Measurements from ENCODE around the gene COG6. TPM values are rescaled to one million over a fixed set of nuclear protein-coding genes. Genes with fewer than 3 reads are reported as not detected.

COG6 gene
- total RNA-seq (88.8 TPM), polyA plus RNA-seq (13.4 TPM)

GRCh38 chr13:39655569-39656324, at the start of gene COG6:
TSS of gene COG6 (plus strand) at chr13:39655662. CDS start at chr13:39655727, 65 bp downstream.
- WGBS: under 1% methylated on average over 59 of the region's 59 CpGs

GRCh38 chr13:39605677-39606320, 49.7 kb upstream of the COG6 start:
- no peak for DNase-seq (ENCODE audit: extremely low spot score)
- Histone ChIP-seq H3K4me3 (ENCODE audit: low read depth, low read length) (no peak overlapping the region), H3K27ac (ENCODE audit: low read depth) (no peak overlapping the region), H3K36me3 (ENCODE audit: insufficient read depth) (no peaks in the 10 kb centered on the region), H3K4me1 (ENCODE audit: insufficient read depth) (no peaks in the 10 kb centered on the region)
- WGBS: 91% methylated on average over 3 of the region's 3 CpGs

More at GRCh38 chr13:39655569-39656324, at the start of gene COG6:
- peak; percentile 37 for DNase-seq (ENCODE audit: extremely low spot score)
- Histone ChIP-seq H3K27ac (ENCODE audit: low read depth) (no peak within 1 kb of the TSS), H3K4me1 (ENCODE audit: insufficient read depth) (no peaks in the 10 kb centered on the region), H3K36me3 (ENCODE audit: insufficient read depth) (peaks cover 1% of the 10 kb centered on the region), H3K4me3 (ENCODE audit: low read depth, low read length) (peak within 1 kb of the TSS; percentile 74)

GRCh38 chr13:39607876-39608275, 47.6 kb upstream of the COG6 start:
- DNase-seq (ENCODE audit: extremely low spot score): no peak
- Histone ChIP-seq H3K27ac (ENCODE audit: low read depth) (no peak overlapping the region), H3K4me3 (ENCODE audit: low read depth, low read length) (no peak overlapping the region), H3K36me3 (ENCODE audit: insufficient read depth) (no peaks in the 10 kb centered on the region), H3K4me1 (ENCODE audit: insufficient read depth) (no peaks in the 10 kb centered on the region)
- WGBS: 96% methylated on average over 4 of the region's 4 CpGs

GRCh38 chr13:39612023-39612637, 43.3 kb upstream of the COG6 start:
- peak; percentile 29 for DNase-seq (ENCODE audit: extremely low spot score)
- Histone ChIP-seq H3K36me3 (ENCODE audit: insufficient read depth) (no peaks in the 10 kb centered on the region), H3K4me3 (ENCODE audit: low read depth, low read length) (no peak overlapping the region), H3K4me1 (ENCODE audit: insufficient read depth) (no peaks in the 10 kb centered on the region), H3K27ac (ENCODE audit: low read depth) (no peak overlapping the region)
- 48% methylated on average over 5 of the region's 5 CpGs for WGBS

GRCh38 chr13:39616087-39616694, 39.3 kb upstream of the COG6 start:
- peak; percentile 35 for DNase-seq (ENCODE audit: extremely low spot score)
- Histone ChIP-seq H3K4me1 (ENCODE audit: insufficient read depth) (no peaks in the 10 kb centered on the region), H3K27ac (ENCODE audit: low read depth) (no peak overlapping the region), H3K4me3 (ENCODE audit: low read depth, low read length) (no peak overlapping the region), H3K36me3 (ENCODE audit: insufficient read depth) (no peaks in the 10 kb centered on the region)
- 32% methylated on average over 10 of the region's 10 CpGs for WGBS

- 46% methylated on average over 1 of the region's 1 CpG for WGBS
- Histone ChIP-seq H3K36me3 (ENCODE audit: insufficient read depth) (no peaks in the 10 kb centered on the region), H3K27ac (ENCODE audit: low read depth) (no peak overlapping the region), H3K4me1 (ENCODE audit: insufficient read depth) (no peaks in the 10 kb centered on the region), H3K4me3 (ENCODE audit: low read depth, low read length) (no peak overlapping the region)
- no peak for DNase-seq (ENCODE audit: extremely low spot score)
Observed at GRCh38 chr13:39618561-39618960, 36.9 kb upstream of the COG6 start.

- 68% methylated on average over 1 of the region's 1 CpG for WGBS
- no peak for DNase-seq (ENCODE audit: extremely low spot score)
- Histone ChIP-seq H3K4me3 (ENCODE audit: low read depth, low read length) (no peak overlapping the region), H3K36me3 (ENCODE audit: insufficient read depth) (no peaks in the 10 kb centered on the region), H3K27ac (ENCODE audit: low read depth) (no peak overlapping the region), H3K4me1 (ENCODE audit: insufficient read depth) (no peaks in the 10 kb centered on the region)
Observed at GRCh38 chr13:39623466-39623865, 32.0 kb upstream of the COG6 start.

GRCh38 chr13:39631307-39631706, 24.2 kb upstream of the COG6 start:
- Histone ChIP-seq H3K4me3 (ENCODE audit: low read depth, low read length) (no peak overlapping the region), H3K27ac (ENCODE audit: low read depth) (no peak overlapping the region), H3K4me1 (ENCODE audit: insufficient read depth) (no peaks in the 10 kb centered on the region), H3K36me3 (ENCODE audit: insufficient read depth) (no peaks in the 10 kb centered on the region)
- WGBS: 82% methylated on average over 1 of the region's 1 CpG
- no peak for DNase-seq (ENCODE audit: extremely low spot score)

GRCh38 chr13:39632994-39633393, 22.5 kb upstream of the COG6 start:
- H3K27ac ChIP-seq (ENCODE audit: low read depth): no peak overlapping the region
- no peaks in the 10 kb centered on the region for H3K36me3 ChIP-seq (ENCODE audit: insufficient read depth)
- H3K4me3 ChIP-seq (ENCODE audit: low read depth, low read length): no peak overlapping the region
- no peak for DNase-seq (ENCODE audit: extremely low spot score)
- H3K4me1 ChIP-seq (ENCODE audit: insufficient read depth): no peaks in the 10 kb centered on the region

GRCh38 chr13:39635564-39635963, 19.9 kb upstream of the COG6 start:
- no peak overlapping the region for H3K27ac ChIP-seq (ENCODE audit: low read depth)
- H3K4me3 ChIP-seq (ENCODE audit: low read depth, low read length): no peak overlapping the region
- H3K4me1 ChIP-seq (ENCODE audit: insufficient read depth): no peaks in the 10 kb centered on the region
- WGBS: 92% methylated on average over 1 of the region's 1 CpG
- no peak for DNase-seq (ENCODE audit: extremely low spot score)
- H3K36me3 ChIP-seq (ENCODE audit: insufficient read depth): no peaks in the 10 kb centered on the region

GRCh38 chr13:39637890-39638289, 17.6 kb upstream of the COG6 start:
- Histone ChIP-seq H3K27ac (ENCODE audit: low read depth) (no peak overlapping the region), H3K36me3 (ENCODE audit: insufficient read depth) (no peaks in the 10 kb centered on the region), H3K4me1 (ENCODE audit: insufficient read depth) (no peaks in the 10 kb centered on the region), H3K4me3 (ENCODE audit: low read depth, low read length) (no peak overlapping the region)
- DNase-seq (ENCODE audit: extremely low spot score): no peak
- 90% methylated on average over 3 of the region's 3 CpGs for WGBS

- WGBS: 82% methylated on average over 1 of the region's 1 CpG
- Histone ChIP-seq H3K36me3 (ENCODE audit: insufficient read depth) (no peaks in the 10 kb centered on the region), H3K4me3 (ENCODE audit: low read depth, low read length) (no peak overlapping the region), H3K27ac (ENCODE audit: low read depth) (no peak overlapping the region), H3K4me1 (ENCODE audit: insufficient read depth) (no peaks in the 10 kb centered on the region)
- DNase-seq (ENCODE audit: extremely low spot score): no peak
Observed at GRCh38 chr13:39641645-39642044, 13.8 kb upstream of the COG6 start.

GRCh38 chr13:39646122-39646521, 9.3 kb upstream of the COG6 start:
- Histone ChIP-seq H3K4me1 (ENCODE audit: insufficient read depth) (no peaks in the 10 kb centered on the region), H3K4me3 (ENCODE audit: low read depth, low read length) (no peak overlapping the region)
- WGBS: 70% methylated on average over 4 of the region's 4 CpGs

More at GRCh38 chr13:39646122-39646521, 9.3 kb upstream of the COG6 start:
- DNase-seq (ENCODE audit: extremely low spot score): no peak
- no peak overlapping the region for H3K27ac ChIP-seq (ENCODE audit: low read depth)
- H3K36me3 ChIP-seq (ENCODE audit: insufficient read depth): no peaks in the 10 kb centered on the region

Data from urinary bladder (tissue), 4 donors.